GM18873 (cell line): ENCODE measurements around the gene ANO8.
"Not testable (repeated sequence)": the region's sequence is repeated elsewhere in the genome, so short reads cannot be mapped to it uniquely, and the experiment has no call there.

ENCODE experiments used
- ATAC-seq: cut with Tn5 transposase; IDR thresholded peaks from one replicate; pipeline ENCODE4 v1.9.1; 2021; ENCODE audit warnings: mild to moderate bottlenecking, moderate library complexity, moderate number of reproducible peaks; ENCODE audit not compliant: unreplicated experiment, low FRiP score

Gene ANO8, protein sequence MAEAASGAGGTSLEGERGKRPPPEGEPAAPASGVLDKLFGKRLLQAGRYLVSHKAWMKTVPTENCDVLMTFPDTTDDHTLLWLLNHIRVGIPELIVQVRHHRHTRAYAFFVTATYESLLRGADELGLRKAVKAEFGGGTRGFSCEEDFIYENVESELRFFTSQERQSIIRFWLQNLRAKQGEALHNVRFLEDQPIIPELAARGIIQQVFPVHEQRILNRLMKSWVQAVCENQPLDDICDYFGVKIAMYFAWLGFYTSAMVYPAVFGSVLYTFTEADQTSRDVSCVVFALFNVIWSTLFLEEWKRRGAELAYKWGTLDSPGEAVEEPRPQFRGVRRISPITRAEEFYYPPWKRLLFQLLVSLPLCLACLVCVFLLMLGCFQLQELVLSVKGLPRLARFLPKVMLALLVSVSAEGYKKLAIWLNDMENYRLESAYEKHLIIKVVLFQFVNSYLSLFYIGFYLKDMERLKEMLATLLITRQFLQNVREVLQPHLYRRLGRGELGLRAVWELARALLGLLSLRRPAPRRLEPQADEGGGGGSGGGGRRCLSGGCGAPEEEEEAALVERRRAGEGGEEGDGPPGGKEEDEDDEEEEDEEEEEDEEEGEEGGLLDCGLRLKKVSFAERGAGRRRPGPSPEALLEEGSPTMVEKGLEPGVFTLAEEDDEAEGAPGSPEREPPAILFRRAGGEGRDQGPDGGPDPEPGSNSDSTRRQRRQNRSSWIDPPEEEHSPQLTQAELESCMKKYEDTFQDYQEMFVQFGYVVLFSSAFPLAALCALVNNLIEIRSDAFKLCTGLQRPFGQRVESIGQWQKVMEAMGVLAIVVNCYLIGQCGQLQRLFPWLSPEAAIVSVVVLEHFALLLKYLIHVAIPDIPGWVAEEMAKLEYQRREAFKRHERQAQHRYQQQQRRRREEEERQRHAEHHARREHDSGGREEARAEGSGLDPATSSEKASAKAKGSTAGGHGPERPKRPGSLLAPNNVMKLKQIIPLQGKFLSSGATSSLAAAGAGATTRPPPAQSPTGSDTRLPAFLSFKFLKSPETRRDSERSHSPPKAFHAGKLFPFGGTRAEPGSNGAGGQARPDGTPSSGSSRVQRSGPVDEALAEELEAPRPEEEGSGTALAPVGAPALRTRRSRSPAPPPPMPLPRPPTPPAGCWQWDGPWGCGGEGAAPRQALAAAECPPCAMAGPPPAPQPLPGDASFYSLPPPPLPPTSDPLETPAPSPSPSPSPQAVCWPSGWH

DNA sequence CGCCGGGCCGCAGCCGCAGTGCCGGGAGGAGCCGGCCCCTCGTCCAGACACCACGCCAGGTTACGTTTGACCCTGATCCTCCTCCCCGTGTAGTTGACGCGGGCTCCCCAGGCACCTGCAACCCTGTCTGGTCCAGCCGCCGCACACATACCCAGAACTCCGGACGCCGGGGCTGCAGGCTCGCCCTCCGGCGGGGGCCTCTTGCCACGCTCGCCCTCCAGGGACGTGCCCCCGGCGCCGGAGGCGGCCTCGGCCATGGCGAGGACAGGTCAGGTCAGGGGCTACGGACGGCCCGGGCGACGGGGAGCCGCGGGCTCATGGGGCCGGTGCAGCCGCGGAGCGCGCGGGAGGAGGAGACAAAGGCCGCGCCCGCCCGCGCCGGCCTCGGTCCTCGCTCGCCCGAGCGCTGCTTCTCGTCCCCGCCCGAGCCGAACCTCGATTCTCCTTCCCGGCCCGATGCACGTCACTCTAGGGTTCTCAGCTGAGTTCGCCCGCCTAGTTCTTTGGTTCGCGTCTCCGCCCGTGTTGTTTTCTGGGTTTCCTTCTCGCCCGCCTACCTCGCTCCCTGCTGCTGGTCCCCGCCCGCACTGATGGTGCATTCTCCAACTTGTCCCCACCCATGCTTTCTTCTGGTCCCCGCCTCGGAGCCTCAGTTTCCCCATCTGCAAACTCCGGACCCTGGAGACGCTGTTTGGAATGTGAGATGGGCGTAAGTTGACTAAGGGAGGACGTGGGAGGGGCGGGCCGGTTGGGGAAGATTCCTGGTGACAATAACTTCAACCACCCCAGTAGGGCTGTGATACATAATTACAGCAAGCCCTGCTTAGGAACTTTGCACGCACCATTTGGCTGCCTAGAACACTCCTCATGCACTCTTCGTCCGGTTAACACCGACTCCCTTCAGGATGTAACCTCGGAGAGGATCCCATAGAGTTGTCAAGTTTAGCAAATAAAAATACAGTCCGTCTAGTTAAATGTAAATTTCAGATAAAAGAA, at the start of gene ANO8:
Gene ANO8, minus strand, starts transcription at position 442 of the 996 bp plus-strand sequence. Its CDS starts 185 bp downstream, at position 257.
- ATAC-seq = peak; percentile 28

DNA sequence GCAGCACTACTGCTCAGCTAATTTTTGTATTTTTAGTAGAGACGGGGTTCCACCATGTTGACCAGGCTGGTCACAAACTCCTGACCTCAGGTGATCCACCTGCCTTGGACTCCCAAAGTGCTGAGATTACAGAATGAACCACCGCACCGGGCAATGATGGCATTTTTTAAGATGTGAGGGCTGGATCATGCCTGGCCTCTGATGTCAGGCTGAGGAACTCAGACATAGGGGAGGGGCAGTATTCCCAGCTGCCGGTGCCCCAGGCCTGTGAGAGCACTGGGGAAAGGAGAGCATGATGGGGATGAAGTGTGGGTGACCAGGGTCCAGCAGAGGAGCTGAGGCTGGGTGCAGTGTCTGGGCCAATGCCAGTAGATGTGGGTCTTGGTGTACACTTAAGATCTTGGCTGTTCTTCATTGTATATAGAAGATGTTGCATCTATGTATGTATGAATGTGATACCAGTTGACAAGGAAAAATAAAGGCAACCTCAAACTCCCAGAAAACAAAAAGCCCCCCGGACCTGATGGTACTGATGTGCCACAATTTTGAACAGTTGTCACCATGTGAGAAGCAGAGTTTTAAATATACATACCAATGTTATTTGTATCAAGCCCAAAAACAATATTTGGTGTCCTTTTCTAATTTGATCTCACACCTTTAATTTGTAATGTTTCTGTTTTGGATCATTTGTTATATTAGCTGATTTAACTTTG, 45.9 kb upstream of the ANO8 start:
- ATAC-seq = no peak

DNA sequence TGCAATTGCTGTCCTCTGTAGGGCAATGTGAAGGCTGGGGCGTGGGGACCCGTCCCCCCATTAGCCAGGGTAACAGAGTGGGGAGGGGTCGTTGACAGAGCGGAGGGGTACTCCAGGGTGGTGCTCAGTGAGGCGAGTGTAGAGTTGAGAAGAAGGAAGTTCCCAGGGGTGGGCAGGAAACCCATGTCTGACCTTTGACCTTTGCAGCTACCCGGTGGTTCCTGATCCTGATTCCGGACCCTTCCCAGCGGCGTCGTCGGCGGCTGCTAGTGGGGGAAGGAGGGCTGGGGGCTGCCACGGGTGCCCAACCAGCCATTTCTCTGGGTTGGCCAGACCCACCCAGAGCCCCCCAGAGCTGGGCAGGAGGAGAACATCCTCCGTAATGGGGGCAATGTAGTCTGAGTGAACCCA, 44.6 kb upstream of the ANO8 start:
- ATAC-seq = no peak

DNA sequence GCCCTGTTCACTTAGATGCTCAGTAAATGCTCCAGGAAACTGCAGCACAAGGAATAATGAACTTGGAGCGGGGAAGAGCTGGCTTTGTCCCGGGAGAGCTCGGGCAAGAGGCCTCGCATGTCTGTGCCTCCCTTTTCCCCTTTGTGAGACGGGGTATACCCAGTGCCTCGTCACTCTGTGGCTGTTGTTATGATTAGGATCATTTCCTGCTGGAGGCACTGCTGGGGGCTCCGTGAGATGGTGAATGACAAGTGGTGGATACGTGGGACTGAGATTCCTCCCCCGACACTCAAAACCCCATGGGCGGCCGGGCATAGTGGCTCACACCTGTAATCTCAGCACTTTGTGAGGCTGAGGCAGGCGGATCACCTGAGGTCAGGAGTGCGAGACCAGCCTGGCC, 43.6 kb upstream of the ANO8 start:
- ATAC-seq = no peak

DNA sequence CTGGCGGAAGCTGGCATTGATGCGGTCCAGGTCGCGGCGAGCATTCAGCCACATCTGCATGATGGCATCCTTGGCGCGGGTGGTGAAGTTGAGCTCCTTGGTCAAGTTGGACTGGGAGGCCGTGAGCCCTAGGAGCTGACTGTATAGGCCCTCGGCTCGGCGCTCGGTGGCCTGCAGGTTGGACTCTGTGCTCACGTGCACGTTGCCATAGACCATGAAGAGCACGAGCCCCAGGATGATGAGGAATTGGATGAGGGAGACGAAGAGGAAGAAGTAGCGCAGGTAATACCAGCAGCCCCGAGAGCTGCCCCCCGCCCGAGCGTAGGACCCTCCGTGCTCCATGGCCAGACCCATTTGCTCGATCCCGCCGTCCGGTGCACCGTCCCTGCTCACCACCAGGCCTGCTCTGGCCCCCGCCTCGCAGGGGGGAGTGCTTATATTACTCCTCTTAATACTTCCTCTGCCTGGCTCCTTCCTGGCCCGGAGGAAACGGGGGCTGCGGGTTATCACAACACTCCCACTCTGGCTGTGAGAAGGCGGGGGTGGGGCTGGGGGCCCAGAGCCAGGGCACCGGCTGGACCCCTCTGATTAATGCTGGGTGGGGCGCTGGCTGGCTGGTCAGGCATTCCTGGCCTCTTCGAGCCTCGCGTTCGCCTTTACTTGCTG, 42.4 kb upstream of the ANO8 start, which contains the start of gene PLVAP:
Gene PLVAP, minus strand, starts transcription at position 408 of the 666 bp plus-strand sequence. Its CDS starts 54 bp downstream, at position 354.
- no peak for ATAC-seq

DNA sequence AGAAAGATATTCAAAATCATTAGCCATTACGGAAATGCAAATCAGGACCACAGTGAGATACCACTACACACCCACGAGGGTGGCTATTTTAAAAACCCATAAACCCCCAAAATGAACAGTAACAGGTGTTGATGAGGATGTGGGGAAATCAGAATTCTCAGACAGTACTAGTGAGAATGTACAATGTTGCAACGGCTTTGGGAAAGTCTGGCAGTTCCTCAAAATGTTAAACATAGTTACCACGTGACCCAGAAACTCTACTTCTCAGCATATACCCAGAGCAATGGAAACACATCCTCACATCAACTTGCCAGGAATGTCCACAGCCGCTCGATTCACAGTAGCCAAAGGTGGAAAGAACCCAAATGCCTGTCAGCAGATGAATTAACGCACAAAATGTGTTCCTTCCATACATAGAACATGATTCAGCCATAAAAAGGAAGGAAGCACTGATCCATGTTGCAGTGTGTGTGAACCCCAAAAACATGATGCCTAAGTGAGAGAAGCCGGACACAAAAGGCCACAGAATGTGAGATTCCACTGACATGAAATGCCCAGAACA, 35.5 kb upstream of the ANO8 start:
- ATAC-seq = peak; percentile 87

DNA sequence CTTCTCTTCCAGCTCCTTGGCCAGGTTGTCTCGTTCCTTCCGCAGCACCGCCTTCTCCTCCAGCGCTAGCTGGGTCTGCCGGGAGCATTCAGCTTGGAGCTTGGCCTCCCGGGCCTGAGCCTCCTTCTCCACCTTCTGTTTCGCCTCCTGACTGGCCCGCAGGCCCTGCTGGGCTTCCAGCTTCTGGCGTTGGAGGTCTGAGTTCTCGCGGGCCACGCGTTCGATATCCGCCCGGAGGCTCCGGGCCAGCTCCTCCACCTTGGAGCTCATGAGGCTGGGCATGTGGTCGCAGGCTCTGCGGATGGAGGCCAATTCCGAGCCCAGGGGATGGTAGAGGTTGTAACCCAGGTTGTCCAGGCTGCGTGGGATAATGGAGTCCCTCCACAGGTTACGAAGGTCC, 30.7 kb upstream of the ANO8 start:
- no peak for ATAC-seq

DNA sequence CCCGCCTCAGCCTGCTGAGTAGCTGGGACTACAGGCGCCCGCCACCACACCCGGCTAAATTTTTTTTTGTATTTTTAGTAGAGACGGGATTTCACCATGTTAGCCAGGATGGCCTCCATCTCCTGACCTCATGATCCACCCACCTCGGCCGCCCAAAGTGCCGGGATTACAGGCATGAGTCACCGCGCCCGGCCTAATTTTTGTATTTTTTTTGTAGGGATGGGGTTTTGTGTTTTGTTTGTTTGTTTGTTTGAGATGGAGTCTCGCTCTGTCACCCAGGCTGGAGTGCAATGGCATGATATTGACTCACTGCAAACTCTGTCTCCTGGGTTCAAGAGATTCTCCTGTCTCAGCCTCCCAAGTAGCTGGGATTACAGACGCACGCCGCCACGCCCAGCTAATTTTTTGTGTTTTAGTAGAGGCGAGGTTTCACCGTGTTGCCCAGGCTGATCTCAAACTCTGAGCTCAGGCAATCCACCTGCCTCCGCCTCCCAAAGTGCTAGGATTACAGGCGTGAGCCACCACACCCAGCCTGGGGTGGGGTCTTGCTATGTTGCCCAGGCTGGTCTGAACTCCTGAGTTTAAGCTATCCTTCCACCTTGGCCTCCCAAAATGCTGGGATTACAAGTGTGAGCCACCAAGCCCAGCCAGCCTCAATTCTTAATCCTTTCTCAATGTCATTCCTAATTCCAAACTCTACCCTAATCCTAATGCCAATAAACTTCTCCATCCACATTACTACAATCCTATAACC, 29.4 kb upstream of the ANO8 start:
- ATAC-seq = not testable (repeated sequence)

DNA sequence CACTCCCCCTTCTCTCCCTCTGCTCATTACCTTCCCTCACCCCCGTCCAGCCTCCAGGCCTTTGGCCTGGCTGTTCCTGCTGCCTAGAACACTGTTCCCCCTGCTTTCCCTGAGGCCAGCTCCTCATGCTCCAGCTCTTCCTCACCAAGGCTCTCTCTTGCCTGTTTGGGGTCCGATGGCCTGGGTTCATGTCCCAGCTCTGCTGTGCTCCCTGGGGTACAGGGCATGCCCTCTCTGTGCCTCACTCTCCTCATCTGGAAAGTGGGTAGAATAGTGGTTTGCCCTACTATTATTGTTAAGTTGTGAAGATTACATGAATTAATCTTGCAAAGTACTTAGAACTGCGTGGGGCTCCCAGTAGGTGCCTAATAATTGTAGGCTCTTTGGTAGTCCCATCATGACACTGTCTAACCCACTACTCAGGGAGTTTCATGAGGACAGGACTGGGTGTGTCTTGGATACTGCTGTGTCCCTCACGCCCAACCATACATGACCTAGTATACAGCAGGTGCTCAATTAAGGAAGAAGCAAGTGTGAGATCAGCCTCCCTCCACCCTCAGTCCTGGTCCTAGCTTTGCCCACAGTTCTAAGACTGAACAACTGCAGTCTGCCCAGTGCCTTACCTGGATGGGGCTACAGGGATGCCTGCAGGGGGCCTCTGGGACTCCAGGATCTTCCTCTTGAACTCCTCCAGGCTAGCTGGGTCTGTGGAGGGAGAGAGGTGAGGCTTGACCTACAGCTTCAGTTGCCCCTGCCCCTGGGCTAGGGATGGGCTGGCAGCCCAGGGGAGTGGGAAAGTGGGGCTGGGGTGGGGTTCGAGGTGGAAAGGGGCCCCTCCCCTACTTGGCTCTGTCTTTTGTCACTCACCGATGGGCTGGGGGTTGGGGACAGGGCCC, 25.5 kb upstream of the ANO8 start:
- ATAC-seq = no peak

DNA sequence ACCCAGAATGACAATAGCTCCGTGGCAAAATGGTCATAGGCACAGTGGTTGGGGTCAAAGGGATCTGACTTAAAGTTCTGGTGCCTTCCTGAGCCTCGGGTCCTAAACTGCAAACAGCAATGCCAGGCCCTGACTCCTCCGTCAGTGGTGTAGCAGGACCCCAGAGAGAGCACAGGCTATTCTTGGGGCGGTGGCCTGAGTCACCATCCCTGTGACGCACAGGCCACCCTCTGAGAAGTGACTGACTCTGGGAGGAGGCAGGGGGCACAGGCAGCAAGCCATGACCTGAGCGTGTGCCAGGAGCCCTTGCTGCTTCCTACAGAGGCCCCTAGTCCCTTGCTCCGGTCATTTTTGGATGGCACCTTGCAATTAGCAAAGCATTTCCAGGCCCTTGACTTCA, 23.7 kb upstream of the ANO8 start:
- ATAC-seq = no peak

DNA sequence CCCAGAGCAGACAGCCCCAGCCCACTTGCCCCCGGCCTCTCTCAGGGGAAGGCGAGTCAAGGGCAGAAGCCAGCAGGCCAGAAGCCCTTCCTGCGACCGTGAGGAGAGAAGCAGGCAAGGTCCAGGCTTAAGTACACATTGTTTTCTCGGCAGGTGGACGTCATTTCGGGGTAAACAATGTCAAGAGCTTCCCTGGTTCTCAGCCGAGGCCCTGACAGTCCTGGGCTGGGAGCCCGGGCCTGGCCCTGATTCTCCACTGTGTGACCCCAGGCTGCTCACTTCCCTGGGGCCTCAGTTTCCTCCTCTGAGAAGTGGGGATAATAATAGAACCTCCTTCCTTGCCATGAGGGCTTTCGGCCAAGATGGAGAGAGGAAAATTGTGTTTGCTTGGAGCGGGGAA, 23.1 kb upstream of the ANO8 start:
- no peak for ATAC-seq

DNA sequence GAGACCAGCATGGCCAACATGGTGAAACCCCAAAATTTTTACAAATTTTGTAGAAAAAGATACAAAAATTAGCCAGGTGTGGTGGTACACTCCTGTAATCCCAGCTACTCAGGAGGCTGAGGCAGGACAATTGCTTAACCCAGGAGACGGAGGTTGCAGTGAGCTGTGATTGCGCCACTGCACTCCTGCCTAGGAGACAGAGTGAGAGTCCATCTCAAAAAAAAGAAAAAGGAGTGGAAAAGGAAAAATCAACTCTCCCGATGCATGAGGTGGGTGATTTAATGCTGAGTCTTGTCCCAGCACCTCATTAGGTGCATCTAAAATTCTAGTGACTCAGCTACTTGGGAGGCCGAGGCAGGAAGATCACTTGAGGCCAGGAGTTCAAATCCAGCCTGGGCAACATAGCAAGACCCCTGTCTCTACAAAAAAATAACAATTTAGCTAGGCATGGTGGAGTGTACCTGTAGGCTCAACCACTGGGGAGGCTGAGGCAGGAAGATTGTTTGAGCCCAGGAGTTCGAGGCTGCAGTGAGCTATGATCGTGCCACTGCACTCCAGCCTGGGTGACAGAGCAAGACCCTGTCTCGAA, 22.5 kb upstream of the ANO8 start:
- no peak for ATAC-seq

DNA sequence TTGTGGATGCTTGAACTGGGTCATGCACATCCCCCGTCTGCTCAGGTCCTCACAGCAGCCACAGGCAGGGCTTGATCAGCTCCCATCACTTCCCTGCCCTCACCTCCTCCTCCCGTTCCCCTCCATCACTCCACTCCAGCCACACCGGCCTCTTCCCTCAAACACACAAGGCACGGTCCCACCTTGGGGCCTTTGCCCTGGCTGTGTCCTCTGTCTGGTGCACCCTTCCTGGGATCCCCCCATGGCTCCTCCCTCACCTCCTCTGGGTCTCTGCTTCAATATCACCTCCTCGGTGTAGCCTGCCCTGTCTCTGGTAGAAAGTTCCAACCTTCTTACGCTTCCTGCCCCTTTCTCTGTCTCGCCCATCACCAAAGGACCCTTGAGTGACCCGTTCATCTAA, 18.7 kb upstream of the ANO8 start:
- ATAC-seq = no peak

DNA sequence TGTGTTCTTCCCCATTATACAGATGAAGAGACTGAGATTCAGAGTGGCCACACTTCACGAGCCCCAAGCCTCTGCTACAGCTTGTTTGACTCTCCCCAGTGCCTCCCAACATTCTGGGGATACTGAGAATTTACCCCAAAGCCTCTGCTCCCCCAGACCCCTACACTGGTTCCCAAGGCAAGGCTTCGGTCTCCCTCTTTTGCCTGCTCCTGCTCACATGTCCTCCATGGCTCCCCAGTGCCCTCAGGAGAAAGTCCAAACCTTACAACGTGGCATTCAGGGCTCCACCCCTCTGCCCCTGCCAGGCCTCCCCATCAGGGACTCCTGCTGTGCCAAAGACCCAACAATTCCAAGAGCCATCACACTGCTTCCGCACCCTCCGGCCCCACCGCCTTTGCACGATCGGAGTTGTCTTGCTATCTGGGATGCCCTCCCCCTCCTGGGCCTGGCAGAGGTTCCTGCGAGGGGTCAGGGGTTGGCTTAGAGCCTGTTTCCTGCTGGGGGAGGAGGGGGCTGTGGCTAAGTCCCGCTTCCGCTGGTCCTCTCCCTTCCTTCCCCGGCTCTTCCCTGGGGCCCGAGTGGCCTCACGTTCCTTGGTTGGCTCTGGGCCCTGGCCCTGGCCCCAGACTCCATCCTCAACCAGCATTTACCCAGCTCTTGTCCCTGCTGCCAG, 18.1 kb upstream of the ANO8 start:
- ATAC-seq = no peak

DNA sequence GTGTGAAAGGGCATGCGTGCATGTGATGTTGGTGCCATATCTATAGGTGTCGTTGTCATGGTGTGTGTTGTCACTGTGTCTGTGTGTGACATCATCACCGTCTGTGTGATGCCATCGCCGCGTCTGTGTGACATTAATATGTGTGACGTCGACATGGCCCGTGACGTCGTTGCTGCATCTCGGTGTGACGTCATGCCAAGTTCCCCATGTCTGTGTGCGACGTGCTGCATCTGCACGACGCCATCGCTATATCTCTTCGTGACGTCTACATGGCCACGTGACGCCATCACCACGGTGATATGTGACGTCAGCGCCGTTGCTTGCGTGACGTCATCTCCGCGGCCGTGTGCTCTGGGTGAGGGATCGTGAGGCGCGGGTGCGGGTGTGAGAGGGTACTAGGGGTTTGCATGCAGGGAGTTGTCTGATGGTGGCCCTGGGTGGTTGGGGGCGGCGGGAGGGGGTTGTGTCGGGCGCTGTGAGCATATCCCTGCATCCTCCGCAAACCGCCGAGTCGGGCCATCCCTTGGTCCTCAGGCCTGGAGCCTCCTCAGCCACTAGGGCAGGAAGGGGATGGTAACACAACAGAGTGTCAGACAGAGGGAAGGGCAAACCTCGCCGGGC, 17.3 kb upstream of the ANO8 start:
- ATAC-seq = no peak
